PC-9 (cell line): ENCODE results near the gene CCDC9. TPM values are rescaled to one million over a fixed set of nuclear protein-coding genes. Genes with fewer than 3 reads are reported as not detected.

Experiments
- BruUV-seq: library from RNA; stranded (reverse); fragments of 400-500 nt; replicated peaks from 2 replicates; lab custom pipeline; 2021; lab: Mats Ljungman, UMichigan
- CTCF ChIA-PET: fragments of 300-600 bp; sonication (Branson Sonifier 250); formaldehyde crosslinking; loops from one replicate; lab custom pipeline; 2022; ENCODE audit warnings: antibody characterized with exemption; lab: Charles Lee
- POLR2A ChIA-PET: fragments of 300-600 bp; sonication (Branson Sonifier 250); formaldehyde crosslinking; loops from one replicate; lab custom pipeline; 2022; ENCODE audit warnings: antibody characterized with exemption; ENCODE audit not compliant: unreplicated experiment; lab: Charles Lee
- DNase-seq, 2 experiments: peaks; one replicate each; pipeline versions ENCODE4 v3.0.0 to v3.0.0-alpha.2; 2015 to 2022; ENCODE audit warnings: mixed read lengths in 1 of 2
- H2AFZ ChIP-seq: fragments of 200-600 bp; sonication (generic); 2 replicates; pipeline ENCODE4 v1.8.1; 2017; ENCODE audit warnings: antibody characterized with exemption
- H3F3A ChIP-seq: fragments of 200-600 bp; sonication (generic); 2 replicates; pipeline ENCODE4 v1.8.1; 2017; ENCODE audit warnings: antibody characterized with exemption, mild to moderate bottlenecking, low read depth; ENCODE audit not compliant: insufficient read depth
- H3K27ac ChIP-seq: fragments of 200-600 bp; sonication (generic); 2 replicates; pipeline ENCODE4 v1.6.1; 2016; ENCODE audit warnings: mixed run types
- H3K27me3 ChIP-seq: fragments of 200-600 bp; sonication (generic); 2 replicates; pipeline ENCODE4 v1.6.1; 2016; ENCODE audit warnings: low read depth, mixed run types; ENCODE audit not compliant: insufficient read depth
- H3K36me3 ChIP-seq: fragments of 200-600 bp; sonication (generic); 2 replicates; pipeline ENCODE4 v1.6.1; 2016; ENCODE audit warnings: low read depth, mixed run types
- H3K4me1 ChIP-seq: fragments of 200-600 bp; sonication (generic); replicated peaks from 2 replicates; pipeline ENCODE4 v1.6.1; 2016; ENCODE audit warnings: mixed run types; ENCODE audit not compliant: insufficient read depth
- H3K4me2 ChIP-seq: fragments of 200-600 bp; sonication (generic); 2 replicates; pipeline ENCODE4 v1.6.1; 2017; ENCODE audit warnings: mixed run types
- H3K4me3 ChIP-seq: fragments of 200-600 bp; sonication (generic); 2 replicates; pipeline ENCODE4 v1.6.1; 2016; ENCODE audit warnings: mixed run types
- H3K79me2 ChIP-seq: fragments of 200-600 bp; sonication (generic); 2 replicates; pipeline ENCODE4 v1.6.1; 2017; ENCODE audit warnings: low read depth, mixed run types
- H3K9me2 ChIP-seq: fragments of 200-600 bp; sonication (generic); 2 replicates; pipeline ENCODE4 v1.8.1; 2017; ENCODE audit warnings: mild to moderate bottlenecking; ENCODE audit not compliant: insufficient read depth
- H3K9me3 ChIP-seq: fragments of 200-600 bp; sonication (generic); 2 replicates; pipeline ENCODE4 v1.8.1; 2016; ENCODE audit warnings: low read depth; ENCODE audit not compliant: insufficient read depth
- H4K20me1 ChIP-seq: fragments of 200-600 bp; sonication (generic); 2 replicates; pipeline ENCODE4 v1.8.1; 2017; ENCODE audit not compliant: insufficient read depth
- CTCF ChIP-seq: fragments of 200-600 bp; sonication (generic); conservative IDR thresholded peaks from 2 replicates; pipeline ENCODE4 v1.6.1; 2017; ENCODE audit warnings: mixed run types, antibody characterized with exemption, mild to moderate bottlenecking, moderate library complexity
- EZH2 ChIP-seq: fragments of 200-600 bp; sonication (generic); IDR thresholded peaks from 2 replicates; pipeline ENCODE4 v1.8.0; 2017; ENCODE audit warnings: antibody characterized with exemption, low read depth
- intact Hi-C: fragments of 100-400 bp; cut with micrococcal nuclease; formaldehyde crosslinking; loops from one replicate; pipeline ENCODE4 v1.10.0; 2022; ENCODE audit not compliant: unreplicated experiment
- total RNA-seq: library from RNA; stranded (reverse); gene quantifications from 2 replicates; pipeline ENCODE4 v1.2.3, GENCODE V29; 2021

Gene CCDC9
- total RNA-seq, 1 experiment from 2014 or later, result 37.0 TPM

- DNase-seq, result no peak
- CTCF ChIA-PET, result no interaction called here
- TF ChIP-seq CTCF, result no peak
- H4K20me1 ChIP-seq, result no peaks in the 10 kb centered on the region
- H3K4me3 ChIP-seq, result no peak overlapping the region
- H3K4me1 ChIP-seq, result peaks cover 37% of the 10 kb centered on the region
- no peaks in the 10 kb centered on the region for H3K27me3 ChIP-seq
- no peaks in the 10 kb centered on the region for H3K9me2 ChIP-seq
- peak overlapping the region; percentile 52; the same call in 1 of the 2 replicates for H3K4me2 ChIP-seq
- peaks cover 40% of the 10 kb centered on the region; the same call in 1 of the 2 replicates for H3F3A ChIP-seq
- H3K79me2 ChIP-seq, result no peaks in the 10 kb centered on the region
- H3K9me3 ChIP-seq, result no peaks in the 10 kb centered on the region
- POLR2A ChIA-PET, result no interaction called here
- peak overlapping the region; percentile 35 for H3K27ac ChIP-seq
- H3K36me3 ChIP-seq, result no peaks in the 10 kb centered on the region
- BruUV-seq, result no TSS peak
- no peak overlapping the region for H2AFZ ChIP-seq
- intact Hi-C loops, result no loop called here
Observed at GRCh38 chr19:47310323-47310722, 54.0 kb downstream of the CCDC9 start.

- peak overlapping the region; percentile 52 for H3K4me2 ChIP-seq
Observed at GRCh38 chr19:47310819-47311218, 54.5 kb downstream of the CCDC9 start.

GRCh38 chr19:47312366-47313006 lies 56.2 kb downstream of the CCDC9 start:
- peaks cover 35% of the 10 kb centered on the region for H3K4me1 ChIP-seq

More at GRCh38 chr19:47310819-47311218, 54.5 kb downstream of the CCDC9 start:
- H3K27me3 ChIP-seq, result no peaks in the 10 kb centered on the region
- no peaks in the 10 kb centered on the region for H3K36me3 ChIP-seq
- peaks cover 41% of the 10 kb centered on the region for H3K4me1 ChIP-seq
- H3F3A ChIP-seq, result peaks cover 40% of the 10 kb centered on the region; the same call in 1 of the 2 replicates
- H3K27ac ChIP-seq, result peak overlapping the region; percentile 35
- ChIA-PET POLR2A (no interaction called here), CTCF (no interaction called here)
- no peaks in the 10 kb centered on the region for H3K9me2 ChIP-seq
- DNase-seq, result peak; percentile 67 to 89
- TF ChIP-seq EZH2 (no peak), CTCF (no peak)
- no peaks in the 10 kb centered on the region for H3K79me2 ChIP-seq
- intact Hi-C loops, result no loop called here
- no peak overlapping the region for H3K4me3 ChIP-seq
- H3K9me3 ChIP-seq, result no peaks in the 10 kb centered on the region
- BruUV-seq, result no TSS peak
- H4K20me1 ChIP-seq, result no peaks in the 10 kb centered on the region
- no peak overlapping the region for H2AFZ ChIP-seq

More at GRCh38 chr19:47312366-47313006, 56.2 kb downstream of the CCDC9 start:
- H3K36me3 ChIP-seq, result no peaks in the 10 kb centered on the region
- ChIA-PET CTCF (no interaction called here), POLR2A (no interaction called here)
- DNase-seq, result no peak
- H3K9me2 ChIP-seq, result no peaks in the 10 kb centered on the region
- H4K20me1 ChIP-seq, result no peaks in the 10 kb centered on the region
- intact Hi-C loops, result no loop called here
- no peak overlapping the region for H3K4me2 ChIP-seq
- H3K27me3 ChIP-seq, result no peaks in the 10 kb centered on the region
- H3K27ac ChIP-seq, result 0 out of 2 replicates have a peak overlapping the region, but pooled peaks have one; percentile 13
- H2AFZ ChIP-seq, result no peak overlapping the region
- BruUV-seq, result no TSS peak
- H3K79me2 ChIP-seq, result no peaks in the 10 kb centered on the region
- no peak for TF ChIP-seq CTCF
- no peak for TF ChIP-seq EZH2
- H3K4me3 ChIP-seq, result no peak overlapping the region
- no peaks in the 10 kb centered on the region for H3K9me3 ChIP-seq
- H3F3A ChIP-seq, result peaks cover 40% of the 10 kb centered on the region; the same call in 1 of the 2 replicates
